ENCODE results near the gene SRP9. TPM values are rescaled to one million over a fixed set of nuclear protein-coding genes. Genes with fewer than 3 reads are reported as not detected.
"Not testable (repeated sequence)": the region's sequence is repeated elsewhere in the genome, so short reads cannot be mapped to it uniquely, and the experiment has no call there.

The SRP9 gene
- total and polyA plus RNA-seq, 4 donors = 156 to 244 (median 182) TPM

DNA sequence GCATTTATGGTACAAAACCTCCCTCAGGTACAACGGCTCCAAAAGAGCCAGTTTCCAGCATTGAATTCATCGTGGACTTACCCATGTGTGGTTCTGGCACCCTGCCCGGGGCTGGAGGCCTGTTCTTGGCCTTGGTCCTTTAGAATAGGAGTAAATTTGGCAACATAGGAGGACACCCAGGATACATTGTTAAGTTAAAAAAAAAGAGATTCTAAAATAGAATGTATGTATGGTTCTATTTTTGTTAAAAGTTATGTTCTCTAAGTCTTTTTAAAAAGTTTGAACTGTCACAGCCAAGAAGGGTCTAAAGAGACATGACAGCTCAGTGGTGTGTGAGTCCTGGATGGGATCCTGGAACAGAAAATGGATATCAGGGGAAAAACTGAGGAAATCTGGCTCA, 58.2 kb downstream of the SRP9 start:
- H3K9me3 ChIP-seq (ENCODE audit: control insufficient read depth in 4 of 4, insufficient read depth in 3 of 4, low read length in 3 of 4) = no peaks in the 10 kb centered on the region
- 43 to 72% methylated on average over 3 of the region's 3 CpGs for WGBS, 2 donors
- DNase-seq (peak; percentile 66 to 80 (median 70)), ATAC-seq (ENCODE audit: insufficient read depth, low FRiP score) (no peak)
- TF ChIP-seq, protein P1, sequence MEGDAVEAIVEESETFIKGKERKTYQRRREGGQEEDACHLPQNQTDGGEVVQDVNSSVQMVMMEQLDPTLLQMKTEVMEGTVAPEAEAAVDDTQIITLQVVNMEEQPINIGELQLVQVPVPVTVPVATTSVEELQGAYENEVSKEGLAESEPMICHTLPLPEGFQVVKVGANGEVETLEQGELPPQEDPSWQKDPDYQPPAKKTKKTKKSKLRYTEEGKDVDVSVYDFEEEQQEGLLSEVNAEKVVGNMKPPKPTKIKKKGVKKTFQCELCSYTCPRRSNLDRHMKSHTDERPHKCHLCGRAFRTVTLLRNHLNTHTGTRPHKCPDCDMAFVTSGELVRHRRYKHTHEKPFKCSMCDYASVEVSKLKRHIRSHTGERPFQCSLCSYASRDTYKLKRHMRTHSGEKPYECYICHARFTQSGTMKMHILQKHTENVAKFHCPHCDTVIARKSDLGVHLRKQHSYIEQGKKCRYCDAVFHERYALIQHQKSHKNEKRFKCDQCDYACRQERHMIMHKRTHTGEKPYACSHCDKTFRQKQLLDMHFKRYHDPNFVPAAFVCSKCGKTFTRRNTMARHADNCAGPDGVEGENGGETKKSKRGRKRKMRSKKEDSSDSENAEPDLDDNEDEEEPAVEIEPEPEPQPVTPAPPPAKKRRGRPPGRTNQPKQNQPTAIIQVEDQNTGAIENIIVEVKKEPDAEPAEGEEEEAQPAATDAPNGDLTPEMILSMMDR (IDR thresholded peaks at IDR 0.05; ENCODE audit: control extremely low read depth, extremely low read depth) = no peak
- H3K27me3 ChIP-seq (ENCODE audit: control insufficient read depth in 3 of 3, insufficient read depth in 3 of 3, low read length in 2 of 3) = no peaks in the 10 kb centered on the region
- H3K27ac ChIP-seq (ENCODE audit: low read depth in 1 of 2, low read length in 1 of 2) = no peak overlapping the region
- no peak overlapping the region for H3K4me3 ChIP-seq
- H3K36me3 ChIP-seq (ENCODE audit: control insufficient read depth in 4 of 4, insufficient read depth in 4 of 4, low read length in 4 of 4) = peaks cover 4 to 52% (median 40%) of the 10 kb centered on the region in 4 donors
- H3K9ac ChIP-seq (ENCODE audit: insufficient read depth in 1 of 2, low read length in 2 of 2) = no peak overlapping the region
- peaks cover 0 to 24% (median 6%) of the 10 kb centered on the region in 5 donors for H3K4me1 ChIP-seq (ENCODE audit: control insufficient read depth in 5 of 5, insufficient read depth in 5 of 5, low read length in 5 of 5)

DNA sequence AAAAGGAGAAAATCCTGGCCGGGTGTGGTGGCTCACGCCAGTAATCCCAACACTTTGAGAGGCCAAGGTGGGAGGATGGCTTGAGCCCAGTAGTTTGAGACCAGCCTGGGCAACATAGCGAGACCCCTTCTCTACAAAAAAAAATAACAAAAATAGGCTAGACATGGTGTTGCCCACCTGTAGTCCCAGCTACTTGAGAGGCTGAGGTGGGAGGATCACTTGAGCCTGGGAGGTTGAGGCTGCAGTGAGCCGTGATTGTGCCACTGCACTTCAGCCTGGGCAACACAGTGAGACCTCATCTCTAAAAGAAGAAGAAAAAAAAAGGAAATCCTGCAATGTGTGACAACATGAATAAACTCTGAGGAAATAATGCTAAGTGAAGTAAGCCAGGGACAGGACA, 58.7 kb downstream of the SRP9 start:
- not testable (repeated sequence) for H3K4me3 ChIP-seq; ATAC-seq (ENCODE audit: insufficient read depth, low FRiP score); H3K27ac ChIP-seq (ENCODE audit: low read depth in 1 of 2, low read length in 1 of 2); DNase-seq; H3K27me3 ChIP-seq (ENCODE audit: control insufficient read depth in 3 of 3, insufficient read depth in 3 of 3, low read length in 2 of 3); H3K9me3 ChIP-seq (ENCODE audit: control insufficient read depth in 4 of 4, insufficient read depth in 3 of 4, low read length in 3 of 4)
- WGBS, 2 donors = 84 to 86% methylated on average over 4 of the region's 4 CpGs
- H3K4me1 ChIP-seq (ENCODE audit: control insufficient read depth in 5 of 5, insufficient read depth in 5 of 5, low read length in 5 of 5) = peaks cover 0 to 22% (median 6%) of the 10 kb centered on the region in 5 donors
- peaks cover 4 to 48% (median 41%) of the 10 kb centered on the region in 4 donors for H3K36me3 ChIP-seq (ENCODE audit: control insufficient read depth in 4 of 4, insufficient read depth in 4 of 4, low read length in 4 of 4)
- peak overlapping the region in 1 of 2 donors; percentile 10 for H3K9ac ChIP-seq (ENCODE audit: insufficient read depth in 1 of 2, low read length in 2 of 2)

DNA sequence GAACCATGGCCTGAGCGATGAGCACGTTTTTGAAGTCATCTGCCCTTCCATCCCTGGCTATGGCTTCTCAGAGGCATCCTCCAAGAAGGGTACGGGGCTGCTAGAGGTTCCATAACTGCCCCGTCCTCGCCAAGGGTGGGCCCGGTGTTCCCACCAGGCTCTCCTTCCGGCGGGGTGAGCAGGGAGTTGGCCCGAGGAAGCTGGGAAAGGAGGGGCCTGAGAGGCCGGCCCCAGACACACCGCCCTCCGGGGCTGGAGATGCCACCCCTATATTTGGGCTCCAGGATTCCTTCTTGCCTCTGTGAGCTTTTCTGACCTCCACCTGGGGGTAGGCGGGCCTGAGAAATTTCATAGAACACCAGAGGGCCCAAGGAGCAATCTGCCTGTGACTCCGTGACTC, 61.2 kb downstream of the SRP9 start:
- WGBS, 2 donors = 93 to 95% methylated on average over 14 of the region's 14 CpGs
- Histone ChIP-seq H3K4me1 (ENCODE audit: control insufficient read depth in 5 of 5, insufficient read depth in 5 of 5, low read length in 5 of 5) (peaks cover 0 to 16% (median 6%) of the 10 kb centered on the region in 5 donors), H3K27ac (ENCODE audit: low read depth in 1 of 2, low read length in 1 of 2) (no peak overlapping the region), H3K36me3 (ENCODE audit: control insufficient read depth in 4 of 4, insufficient read depth in 4 of 4, low read length in 4 of 4) (peaks cover 0 to 52% (median 42%) of the 10 kb centered on the region in 4 donors), H3K27me3 (ENCODE audit: control insufficient read depth in 3 of 3, insufficient read depth in 3 of 3, low read length in 2 of 3) (no peaks in the 10 kb centered on the region), H3K9me3 (ENCODE audit: control insufficient read depth in 4 of 4, insufficient read depth in 3 of 4, low read length in 3 of 4) (no peaks in the 10 kb centered on the region), H3K9ac (ENCODE audit: insufficient read depth in 1 of 2, low read length in 2 of 2) (no peak overlapping the region), H3K4me3 (no peak overlapping the region)
- no peak for DNase-seq
- ATAC-seq (ENCODE audit: insufficient read depth, low FRiP score) = no peak
- TF ChIP-seq, protein P1 (IDR thresholded peaks at IDR 0.05; ENCODE audit: control extremely low read depth, extremely low read depth) = no peak

Small RNA genes lying within 50 kb of the gene (small RNA-seq; reads per million reads assigned to genes)
- gene RNU6-1304P (ENCODE audit: low replicate concordance) = not detected

Other genes starting within 250 kb of the SRP9 start
- gene ENAH, start 124.7 kb upstream of the SRP9 start, total RNA-seq = 10 to 100 TPM; 75.4 to 89.4 TPM
- 10 to 100 TPM; 15.5 to 21.5 TPM for gene ENAH, start 124.7 kb upstream of the SRP9 start, polyA plus RNA-seq
- gene EPHX1, start 32.3 kb downstream of the SRP9 start, total RNA-seq = 100 to 1,000 TPM; 114 to 115 TPM
- gene EPHX1, start 32.3 kb downstream of the SRP9 start, polyA plus RNA-seq = 10 to 100 TPM; 31.7 to 83.1 TPM
- 100 to 1,000 TPM in 1 of 2 donors, 10 to 100 TPM in 1; 95.5 to 108 TPM for gene TMEM63A, start 104.6 kb downstream of the SRP9 start, total RNA-seq
- gene TMEM63A, start 104.6 kb downstream of the SRP9 start, polyA plus RNA-seq = 10 to 100 TPM; 26.1 to 50.6 TPM
- 1 to 10 TPM in 1 of 2 donors, under 1 TPM in 1; 0.40 to 2.1 TPM for gene LEFTY1, start 111.3 kb downstream of the SRP9 start, total RNA-seq
- gene LEFTY1, start 111.3 kb downstream of the SRP9 start, polyA plus RNA-seq = under 1 TPM; 0.12 to 0.29 TPM
- gene PYCR2, start 146.4 kb downstream of the SRP9 start, total RNA-seq = 10 to 100 TPM; 32.6 to 85.4 TPM
- gene PYCR2, start 146.4 kb downstream of the SRP9 start, polyA plus RNA-seq = 100 to 1,000 TPM in 1 of 2 donors, 10 to 100 TPM in 1; 84.1 to 105 TPM
- gene LEFTY2, start 163.4 kb downstream of the SRP9 start, total RNA-seq = under 1 TPM; 0.48 to 0.52 TPM
- gene LEFTY2, start 163.4 kb downstream of the SRP9 start, polyA plus RNA-seq = under 1 TPM; 0.11 to 0.22 TPM
- gene SDE2, start 221.5 kb downstream of the SRP9 start, total RNA-seq = 10 to 100 TPM; 17.1 to 35.5 TPM
- gene SDE2, start 221.5 kb downstream of the SRP9 start, polyA plus RNA-seq = 10 to 100 TPM in 1 of 2 donors, 1 to 10 TPM in 1; 6.7 to 13.4 TPM

Data from lung (tissue), 13 donors.